HPDE6-E6E7 (cell line): Measurements from ENCODE around the gene TRDMT1.

ENCODE experiments used
- DNase-seq: peaks from one replicate; pipeline ENCODE4 v3.0.0; 2011; ENCODE audit warnings: missing footprints; ENCODE audit errors: extremely low spot score

Gene TRDMT1

DNA sequence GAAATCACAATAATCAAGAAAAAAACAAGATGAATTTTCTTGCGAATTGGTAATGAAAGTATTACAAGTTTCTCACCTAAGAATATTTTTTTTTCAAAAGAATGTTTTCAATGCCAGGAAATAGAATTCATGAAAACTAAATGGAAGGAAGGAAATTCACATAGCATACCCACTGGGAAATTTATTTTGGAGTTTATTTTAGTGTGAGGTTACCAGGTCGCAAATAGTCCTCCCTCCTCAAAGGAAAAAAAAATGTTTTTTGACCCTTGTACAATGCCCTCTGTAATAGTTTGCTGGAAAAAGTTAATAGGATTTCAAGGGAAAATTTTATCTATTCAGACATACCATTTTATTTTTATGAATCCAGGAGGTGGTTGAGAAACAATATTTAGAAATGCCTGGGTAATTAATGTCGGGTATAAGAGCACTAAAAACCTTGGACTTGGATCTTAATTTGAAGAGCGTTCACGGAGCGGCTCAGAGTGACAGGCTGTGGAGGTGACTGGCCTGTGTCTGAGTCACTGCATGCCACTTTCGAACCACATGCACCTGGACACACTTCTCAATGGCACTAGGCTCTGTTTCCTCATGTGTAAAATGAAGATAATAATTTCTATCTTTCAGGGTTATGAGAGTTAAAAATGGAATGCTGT, 100.1 kb downstream of the TRDMT1 start:
- no peak for DNase-seq

DNA sequence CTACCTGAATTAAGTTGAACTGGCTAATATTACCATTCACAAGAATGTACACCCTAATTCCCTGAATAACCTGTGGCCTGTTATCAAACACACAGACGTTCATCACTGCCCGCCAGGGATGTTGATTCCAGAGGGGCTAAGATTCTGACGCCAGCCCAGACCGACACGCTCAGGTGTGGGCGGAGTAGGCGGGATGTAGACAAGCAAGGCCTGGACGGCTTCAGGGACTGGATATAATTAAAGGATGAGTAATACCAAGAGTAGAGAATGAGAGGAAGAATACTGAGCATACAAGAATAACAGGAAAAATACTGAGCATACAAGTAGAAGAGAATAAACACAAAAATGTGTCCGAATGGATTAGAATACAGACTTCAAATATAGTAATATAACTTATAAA, 100.9 kb downstream of the TRDMT1 start:
- no peak for DNase-seq

DNA sequence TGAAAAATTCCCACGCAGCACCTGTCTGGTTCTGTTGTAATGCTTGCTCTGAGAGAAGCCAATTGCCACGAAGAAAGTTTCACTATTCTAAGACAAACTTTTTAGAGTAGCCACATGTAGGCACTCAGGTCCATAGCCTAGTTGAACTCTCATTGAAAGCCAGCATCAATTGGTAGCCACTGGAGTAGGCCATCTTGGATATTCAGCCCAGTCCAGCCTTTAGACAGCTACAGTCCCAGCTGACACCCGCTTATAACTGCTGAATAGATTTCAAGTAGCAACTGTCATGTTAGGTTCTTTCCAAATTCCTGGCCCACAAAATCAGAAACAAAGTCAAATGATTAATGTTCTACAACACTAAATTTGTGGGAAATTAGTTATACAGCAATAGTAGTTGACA, 103.5 kb downstream of the TRDMT1 start:
- no peak for DNase-seq
